ENCODE measurements around the gene MON2.

Gene MON2

GRCh38 chr12:62632411-62632918 is 165.8 kb downstream of the MON2 start:
- DNase-seq (ENCODE audit: low read depth): no peak
- no peak for TF ChIP-seq CTCF (IDR thresholded peaks at IDR 0.05; ENCODE audit: control insufficient read depth, extremely low read depth, insufficient read depth)
- no peak overlapping the region for H3K4me3 ChIP-seq (ENCODE audit: low read depth, low read length)

DNA sequence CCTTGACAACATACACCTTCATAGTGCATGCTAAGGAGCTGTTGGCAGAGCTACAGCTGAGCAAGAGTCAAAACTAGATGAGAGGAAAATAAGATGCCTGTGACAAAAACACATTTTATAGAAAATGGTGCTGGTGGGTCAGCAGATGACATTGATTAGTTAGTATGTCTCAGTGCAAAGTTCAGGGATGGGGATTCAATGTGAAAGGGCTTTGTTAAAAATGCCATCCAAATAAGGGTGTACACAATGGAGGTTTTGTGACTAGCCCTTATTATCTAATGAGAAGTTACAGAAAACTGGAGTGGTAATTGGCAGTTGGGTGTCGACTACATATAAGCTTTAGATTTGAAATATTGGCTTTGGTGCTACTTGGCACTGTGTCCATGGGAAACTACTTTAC is 169.0 kb downstream of the MON2 start:
- H3K4me3 ChIP-seq (ENCODE audit: low read depth, low read length): no peak overlapping the region
- no peak for DNase-seq (ENCODE audit: low read depth)
- no peak for TF ChIP-seq CTCF (IDR thresholded peaks at IDR 0.05; ENCODE audit: control insufficient read depth, extremely low read depth, insufficient read depth)

- TF ChIP-seq CTCF (IDR thresholded peaks at IDR 0.05; ENCODE audit: control insufficient read depth, extremely low read depth, insufficient read depth): no peak
- no peak for DNase-seq (ENCODE audit: low read depth)
- no peak overlapping the region for H3K4me3 ChIP-seq (ENCODE audit: low read depth, low read length)
These were observed 171.1 kb downstream of the MON2 start for GRCh38 chr12:62637679-62638078.

- TF ChIP-seq CTCF (IDR thresholded peaks at IDR 0.05; ENCODE audit: control insufficient read depth, extremely low read depth, insufficient read depth): no peak
- no peak overlapping the region for H3K4me3 ChIP-seq (ENCODE audit: low read depth, low read length)
- DNase-seq (ENCODE audit: low read depth): no peak
These were observed 174.4 kb downstream of the MON2 start for GRCh38 chr12:62640910-62641448.

- TF ChIP-seq CTCF (IDR thresholded peaks at IDR 0.05; ENCODE audit: control insufficient read depth, extremely low read depth, insufficient read depth): no peak
These were observed 175.9 kb downstream of the MON2 start for GRCh38 chr12:62642486-62642885.

DNA sequence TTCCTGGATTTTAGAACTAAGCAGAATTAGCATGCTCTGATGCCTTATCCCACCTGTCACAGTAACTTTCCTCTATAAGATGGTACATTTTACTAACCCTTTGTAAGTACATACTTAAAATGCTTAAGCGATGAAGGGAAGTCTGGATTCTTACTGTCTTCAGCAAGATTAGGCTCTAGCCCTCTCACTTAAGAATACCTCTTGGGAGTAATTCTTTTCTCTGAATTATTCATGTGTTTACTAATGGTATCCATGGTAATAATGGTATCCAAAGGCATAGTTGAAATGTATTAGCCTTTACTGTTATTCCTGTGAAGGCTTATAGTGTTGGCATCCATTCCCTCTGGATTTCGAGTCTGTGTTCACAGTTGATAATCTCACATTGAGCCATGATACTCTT is 176.9 kb downstream of the MON2 start:
- DNase-seq (ENCODE audit: low read depth): no peak
- no peak overlapping the region for H3K4me3 ChIP-seq (ENCODE audit: low read depth, low read length)
- TF ChIP-seq CTCF (IDR thresholded peaks at IDR 0.05; ENCODE audit: control insufficient read depth, extremely low read depth, insufficient read depth): no peak

More at GRCh38 chr12:62642486-62642885, 175.9 kb downstream of the MON2 start:
- no peak for DNase-seq (ENCODE audit: low read depth)
- H3K4me3 ChIP-seq (ENCODE audit: low read depth, low read length): no peak overlapping the region

DNA sequence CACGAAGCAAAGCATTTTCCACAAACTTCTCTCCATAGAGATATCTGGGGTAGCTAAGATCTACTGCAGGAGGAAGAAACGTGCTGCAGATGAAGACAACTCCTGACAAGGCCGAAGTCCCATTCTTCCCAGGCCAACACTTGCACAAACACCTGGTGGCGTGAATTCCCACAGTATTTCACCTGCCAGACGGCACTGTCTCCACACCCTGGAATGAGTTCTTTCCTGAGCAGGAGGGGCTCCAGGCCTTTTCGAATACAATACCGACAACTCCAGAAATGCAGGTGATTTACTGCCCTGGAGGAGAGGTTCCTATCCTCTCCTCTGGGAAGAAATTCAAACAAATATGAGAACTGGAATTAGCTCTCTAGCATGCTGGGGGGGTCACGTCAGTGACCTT is 179.9 kb downstream of the MON2 start:
- DNase-seq (ENCODE audit: low read depth): no peak
- no peak overlapping the region for H3K4me3 ChIP-seq (ENCODE audit: low read depth, low read length)
- no peak for TF ChIP-seq CTCF (IDR thresholded peaks at IDR 0.05; ENCODE audit: control insufficient read depth, extremely low read depth, insufficient read depth)
